ENCODE results near the gene TRIM67. TPM values are rescaled to one million over a fixed set of nuclear protein-coding genes. Genes with fewer than 3 reads are reported as not detected.

Gene TRIM67
- polyA plus RNA-seq, 1 donor from 2014 or later: 8.0 TPM

DNA sequence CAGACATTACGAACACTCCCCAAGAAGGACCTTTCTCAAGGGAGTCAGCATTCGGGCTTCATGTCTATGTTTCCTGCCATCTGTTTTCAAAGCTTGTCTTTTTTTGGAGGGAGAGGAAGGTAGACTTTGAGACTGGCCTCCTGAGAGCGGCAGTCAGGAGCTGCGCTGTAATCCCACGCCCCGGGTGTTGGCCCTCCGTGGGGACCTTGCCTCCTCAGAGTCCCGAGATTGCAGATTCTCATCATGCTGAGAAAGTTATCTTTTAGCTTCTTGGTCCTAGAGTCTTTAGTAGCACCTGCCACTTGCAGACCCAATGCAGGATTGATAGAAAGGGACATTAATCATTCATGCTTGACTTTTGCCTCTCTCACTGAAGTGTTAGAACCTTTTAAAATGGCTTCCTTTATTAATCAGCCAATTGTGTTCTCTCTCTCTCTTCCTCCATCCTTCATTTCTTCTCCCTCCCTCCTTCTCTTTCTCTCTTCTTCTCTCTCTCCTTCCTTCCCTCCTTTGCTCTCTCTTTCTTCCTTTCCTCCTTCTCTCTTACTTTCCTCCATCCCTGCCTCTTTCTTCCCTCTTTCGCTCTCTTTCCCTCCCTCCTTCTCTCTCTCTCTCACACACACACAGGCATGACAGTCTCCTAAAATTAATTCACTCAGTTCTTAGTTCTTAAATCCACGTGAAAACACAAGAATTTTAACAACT, 54.0 kb downstream of the TRIM67 start:
- Histone ChIP-seq H3K36me3 (ENCODE audit: insufficient read depth, low read length) (no peaks in the 10 kb centered on the region), H3K4me3 (ENCODE audit: low read length) (no peak overlapping the region)

DNA sequence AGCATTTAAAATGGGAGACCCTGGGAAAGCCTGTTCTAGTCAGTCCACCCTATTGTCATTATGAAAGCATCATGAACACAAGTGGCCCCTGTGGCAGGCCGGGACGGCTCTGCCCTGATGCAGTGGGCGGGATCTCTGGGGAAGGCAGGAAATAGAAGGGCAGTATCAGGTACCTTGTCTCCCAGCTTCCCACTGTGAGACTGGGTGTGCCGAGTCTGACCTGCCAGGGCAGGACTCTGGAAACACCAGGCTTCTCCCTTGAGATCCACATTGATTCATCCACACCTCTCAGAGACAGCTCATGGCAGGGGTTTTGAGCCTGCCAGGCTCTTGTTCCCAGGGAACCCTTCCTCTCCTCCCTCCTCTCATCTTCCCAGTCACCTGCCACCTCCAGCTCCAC, 54.6 kb downstream of the TRIM67 start:
- Histone ChIP-seq H3K9me3 (ENCODE audit: low read length) (no peaks in the 10 kb centered on the region), H3K4me2 (ENCODE audit: low read length) (no peak overlapping the region), H3K27ac (ENCODE audit: low read length) (no peak overlapping the region), H4K20me1 (ENCODE audit: insufficient read depth) (no peaks in the 10 kb centered on the region), H3K79me2 (replicated peaks; ENCODE audit: insufficient read depth, low read length) (no peaks in the 10 kb centered on the region), H3K36me3 (ENCODE audit: insufficient read depth, low read length) (no peaks in the 10 kb centered on the region), H2AFZ (ENCODE audit: low read depth, low read length) (no peak overlapping the region), H3K9ac (ENCODE audit: low read length) (no peak overlapping the region), H3K4me3 (ENCODE audit: low read length) (no peak overlapping the region), H3K27me3 (ENCODE audit: insufficient read depth, low read depth, low read length) (no peaks in the 10 kb centered on the region), H3F3A (ENCODE audit: insufficient read depth, low read length, poor library complexity, severe bottlenecking) (no peaks in the 10 kb centered on the region), H3K9me2 (ENCODE audit: insufficient read depth, low read length) (no peaks in the 10 kb centered on the region)
- TF ChIP-seq POLR2AphosphoS5 (IDR thresholded peaks at IDR 0.05): no peak
- TF ChIP-seq MXI1 (conservative IDR thresholded peaks at IDR 0.05; ENCODE audit: poor library complexity, severe bottlenecking): no peak
- no peak for TF ChIP-seq EP300 (conservative IDR thresholded peaks at IDR 0.05; ENCODE audit: poor library complexity, severe bottlenecking)
- TF ChIP-seq, protein P1, sequence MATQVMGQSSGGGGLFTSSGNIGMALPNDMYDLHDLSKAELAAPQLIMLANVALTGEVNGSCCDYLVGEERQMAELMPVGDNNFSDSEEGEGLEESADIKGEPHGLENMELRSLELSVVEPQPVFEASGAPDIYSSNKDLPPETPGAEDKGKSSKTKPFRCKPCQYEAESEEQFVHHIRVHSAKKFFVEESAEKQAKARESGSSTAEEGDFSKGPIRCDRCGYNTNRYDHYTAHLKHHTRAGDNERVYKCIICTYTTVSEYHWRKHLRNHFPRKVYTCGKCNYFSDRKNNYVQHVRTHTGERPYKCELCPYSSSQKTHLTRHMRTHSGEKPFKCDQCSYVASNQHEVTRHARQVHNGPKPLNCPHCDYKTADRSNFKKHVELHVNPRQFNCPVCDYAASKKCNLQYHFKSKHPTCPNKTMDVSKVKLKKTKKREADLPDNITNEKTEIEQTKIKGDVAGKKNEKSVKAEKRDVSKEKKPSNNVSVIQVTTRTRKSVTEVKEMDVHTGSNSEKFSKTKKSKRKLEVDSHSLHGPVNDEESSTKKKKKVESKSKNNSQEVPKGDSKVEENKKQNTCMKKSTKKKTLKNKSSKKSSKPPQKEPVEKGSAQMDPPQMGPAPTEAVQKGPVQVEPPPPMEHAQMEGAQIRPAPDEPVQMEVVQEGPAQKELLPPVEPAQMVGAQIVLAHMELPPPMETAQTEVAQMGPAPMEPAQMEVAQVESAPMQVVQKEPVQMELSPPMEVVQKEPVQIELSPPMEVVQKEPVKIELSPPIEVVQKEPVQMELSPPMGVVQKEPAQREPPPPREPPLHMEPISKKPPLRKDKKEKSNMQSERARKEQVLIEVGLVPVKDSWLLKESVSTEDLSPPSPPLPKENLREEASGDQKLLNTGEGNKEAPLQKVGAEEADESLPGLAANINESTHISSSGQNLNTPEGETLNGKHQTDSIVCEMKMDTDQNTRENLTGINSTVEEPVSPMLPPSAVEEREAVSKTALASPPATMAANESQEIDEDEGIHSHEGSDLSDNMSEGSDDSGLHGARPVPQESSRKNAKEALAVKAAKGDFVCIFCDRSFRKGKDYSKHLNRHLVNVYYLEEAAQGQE (IDR thresholded peaks at IDR 0.05; ENCODE audit: borderline replicate concordance): no peak
- no peak for TF ChIP-seq TAF1 (IDR thresholded peaks at IDR 0.05; ENCODE audit: low read depth)
- TF ChIP-seq RAD21 (conservative IDR thresholded peaks at IDR 0.05): no peak
- TF ChIP-seq SMC3 (conservative IDR thresholded peaks at IDR 0.05; ENCODE audit: poor library complexity): no peak
- TF ChIP-seq, protein P2, sequence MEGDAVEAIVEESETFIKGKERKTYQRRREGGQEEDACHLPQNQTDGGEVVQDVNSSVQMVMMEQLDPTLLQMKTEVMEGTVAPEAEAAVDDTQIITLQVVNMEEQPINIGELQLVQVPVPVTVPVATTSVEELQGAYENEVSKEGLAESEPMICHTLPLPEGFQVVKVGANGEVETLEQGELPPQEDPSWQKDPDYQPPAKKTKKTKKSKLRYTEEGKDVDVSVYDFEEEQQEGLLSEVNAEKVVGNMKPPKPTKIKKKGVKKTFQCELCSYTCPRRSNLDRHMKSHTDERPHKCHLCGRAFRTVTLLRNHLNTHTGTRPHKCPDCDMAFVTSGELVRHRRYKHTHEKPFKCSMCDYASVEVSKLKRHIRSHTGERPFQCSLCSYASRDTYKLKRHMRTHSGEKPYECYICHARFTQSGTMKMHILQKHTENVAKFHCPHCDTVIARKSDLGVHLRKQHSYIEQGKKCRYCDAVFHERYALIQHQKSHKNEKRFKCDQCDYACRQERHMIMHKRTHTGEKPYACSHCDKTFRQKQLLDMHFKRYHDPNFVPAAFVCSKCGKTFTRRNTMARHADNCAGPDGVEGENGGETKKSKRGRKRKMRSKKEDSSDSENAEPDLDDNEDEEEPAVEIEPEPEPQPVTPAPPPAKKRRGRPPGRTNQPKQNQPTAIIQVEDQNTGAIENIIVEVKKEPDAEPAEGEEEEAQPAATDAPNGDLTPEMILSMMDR (IDR thresholded peaks at IDR 0.05; ENCODE audit: poor library complexity, severe bottlenecking): no peak
- TF ChIP-seq EZH2 (IDR thresholded peaks at IDR 0.05; ENCODE audit: borderline replicate concordance, insufficient read depth, low read length, poor library complexity, severe bottlenecking): no peak

More for the DNA sequence above, 54.0 kb downstream of the TRIM67 start:
- no peak overlapping the region for H3K4me2 ChIP-seq (ENCODE audit: low read length)
- H3K79me2 ChIP-seq (replicated peaks; ENCODE audit: insufficient read depth, low read length): no peaks in the 10 kb centered on the region
- H3K27ac ChIP-seq (ENCODE audit: low read length): no peak overlapping the region
- no peaks in the 10 kb centered on the region for H3K9me2 ChIP-seq (ENCODE audit: insufficient read depth, low read length)
- H2AFZ ChIP-seq (ENCODE audit: low read depth, low read length): no peak overlapping the region
- H3K9me3 ChIP-seq (ENCODE audit: low read length): no peaks in the 10 kb centered on the region
- no peaks in the 10 kb centered on the region for H3F3A ChIP-seq (ENCODE audit: insufficient read depth, low read length, poor library complexity, severe bottlenecking)
- no peaks in the 10 kb centered on the region for H3K27me3 ChIP-seq (ENCODE audit: insufficient read depth, low read depth, low read length)
- no peak overlapping the region for H3K9ac ChIP-seq (ENCODE audit: low read length)
- no peaks in the 10 kb centered on the region for H4K20me1 ChIP-seq (ENCODE audit: insufficient read depth)
- TF ChIP-seq EP300 (conservative IDR thresholded peaks at IDR 0.05; ENCODE audit: poor library complexity, severe bottlenecking): no peak
- TF ChIP-seq SMC3 (conservative IDR thresholded peaks at IDR 0.05; ENCODE audit: poor library complexity): no peak
- no peak for TF ChIP-seq RAD21 (conservative IDR thresholded peaks at IDR 0.05)
- no peak for TF ChIP-seq TAF1 (IDR thresholded peaks at IDR 0.05; ENCODE audit: low read depth)
- TF ChIP-seq, protein P1 (IDR thresholded peaks at IDR 0.05; ENCODE audit: borderline replicate concordance): no peak
- TF ChIP-seq, protein P2 (IDR thresholded peaks at IDR 0.05; ENCODE audit: poor library complexity, severe bottlenecking): no peak
- no peak for TF ChIP-seq POLR2AphosphoS5 (IDR thresholded peaks at IDR 0.05)
- no peak for TF ChIP-seq MXI1 (conservative IDR thresholded peaks at IDR 0.05; ENCODE audit: poor library complexity, severe bottlenecking)
- TF ChIP-seq EZH2 (IDR thresholded peaks at IDR 0.05; ENCODE audit: borderline replicate concordance, insufficient read depth, low read length, poor library complexity, severe bottlenecking): no peak

All from neural cell (in vitro differentiated cells).